ENCODE results near the gene TIMM44.
"Not testable (repeated sequence)": the region's sequence is repeated elsewhere in the genome, so short reads cannot be mapped to it uniquely, and the experiment has no call there.

Gene TIMM44

GRCh38 chr19:7925171-7925851, 18.2 kb downstream of the TIMM44 start:
- DNase-seq (ENCODE audit: low spot score): peak; percentile 92

- no peak for DNase-seq (ENCODE audit: low spot score)
Observed at GRCh38 chr19:7924651-7925170, 18.8 kb downstream of the TIMM44 start.

DNA sequence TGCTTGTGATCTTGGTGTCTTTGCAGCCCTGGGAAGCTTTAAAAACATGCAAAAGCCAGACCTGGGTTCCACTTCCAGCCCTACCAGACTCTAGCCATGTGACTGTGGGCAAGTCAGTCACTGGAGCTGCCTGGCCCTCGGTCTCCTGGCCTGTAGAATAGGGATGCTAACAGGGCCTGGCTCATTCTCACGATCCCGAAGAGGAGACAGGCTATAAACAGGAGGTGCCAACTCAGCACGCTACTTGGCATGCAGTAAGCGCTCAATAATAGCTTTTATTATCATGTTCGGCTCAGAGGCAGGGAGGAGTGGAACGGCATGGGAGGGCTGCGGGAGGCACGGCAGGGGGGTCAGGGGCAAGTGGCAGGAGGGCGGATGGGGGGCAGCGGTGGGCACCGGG, 19.2 kb downstream of the TIMM44 start:
- DNase-seq (ENCODE audit: low spot score): no peak

DNA sequence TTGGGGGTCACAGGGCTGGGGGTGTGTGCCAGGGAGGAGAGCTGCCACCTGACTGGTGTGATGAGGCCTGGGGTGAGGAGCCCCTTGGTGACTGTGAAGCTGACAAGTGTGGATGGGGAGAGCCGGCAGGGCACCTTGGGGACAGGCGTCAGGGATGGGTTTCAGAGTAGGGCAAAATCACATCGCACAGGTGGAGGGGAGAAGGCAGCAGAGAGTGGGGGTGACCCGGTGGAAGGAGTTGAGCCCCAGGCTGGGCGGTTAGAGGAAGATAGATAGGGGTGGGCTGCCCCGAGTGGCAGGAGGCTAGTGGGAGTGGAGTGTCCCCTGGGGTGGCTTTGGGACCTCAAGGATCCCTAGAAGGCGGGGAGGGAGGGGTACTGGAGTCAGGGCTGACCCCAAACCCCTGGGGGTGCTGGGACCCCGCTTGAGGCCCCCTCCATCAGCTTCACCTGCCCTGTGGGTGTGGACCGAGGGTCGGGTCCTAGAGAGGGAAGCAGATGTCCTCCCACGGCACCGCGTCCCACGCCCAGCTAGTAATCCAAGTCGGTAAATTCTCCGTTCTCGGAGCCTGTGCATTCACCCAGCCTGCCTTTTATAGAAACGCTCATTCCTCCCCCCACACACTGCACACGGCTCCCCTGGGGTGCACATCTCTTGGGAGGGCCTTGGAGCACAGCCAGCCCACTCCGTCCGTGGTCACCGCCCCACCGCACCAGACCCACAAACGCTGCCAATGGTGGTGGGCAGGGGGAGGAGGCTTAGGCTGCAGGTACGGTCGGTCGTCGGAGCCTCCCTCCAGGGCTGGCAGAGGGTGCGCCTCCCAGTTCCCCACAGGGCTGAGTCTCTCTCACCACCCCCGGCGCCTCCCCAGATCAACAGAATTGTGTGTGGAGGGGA, 19.9 kb downstream of the TIMM44 start:
- DNase-seq (ENCODE audit: low spot score): no peak

- no peak for DNase-seq (ENCODE audit: low spot score)
Observed at GRCh38 chr19:7922836-7923195, 20.6 kb downstream of the TIMM44 start.

- no peak for DNase-seq (ENCODE audit: low spot score)
Observed at GRCh38 chr19:7921967-7922835, 21.3 kb downstream of the TIMM44 start.

GRCh38 chr19:7921302-7921966, 22.0 kb downstream of the TIMM44 start:
- no peak for DNase-seq (ENCODE audit: low spot score)

- peak; percentile 97 for DNase-seq (ENCODE audit: low spot score)
Observed at GRCh38 chr19:7920519-7921301, 22.8 kb downstream of the TIMM44 start.

DNA sequence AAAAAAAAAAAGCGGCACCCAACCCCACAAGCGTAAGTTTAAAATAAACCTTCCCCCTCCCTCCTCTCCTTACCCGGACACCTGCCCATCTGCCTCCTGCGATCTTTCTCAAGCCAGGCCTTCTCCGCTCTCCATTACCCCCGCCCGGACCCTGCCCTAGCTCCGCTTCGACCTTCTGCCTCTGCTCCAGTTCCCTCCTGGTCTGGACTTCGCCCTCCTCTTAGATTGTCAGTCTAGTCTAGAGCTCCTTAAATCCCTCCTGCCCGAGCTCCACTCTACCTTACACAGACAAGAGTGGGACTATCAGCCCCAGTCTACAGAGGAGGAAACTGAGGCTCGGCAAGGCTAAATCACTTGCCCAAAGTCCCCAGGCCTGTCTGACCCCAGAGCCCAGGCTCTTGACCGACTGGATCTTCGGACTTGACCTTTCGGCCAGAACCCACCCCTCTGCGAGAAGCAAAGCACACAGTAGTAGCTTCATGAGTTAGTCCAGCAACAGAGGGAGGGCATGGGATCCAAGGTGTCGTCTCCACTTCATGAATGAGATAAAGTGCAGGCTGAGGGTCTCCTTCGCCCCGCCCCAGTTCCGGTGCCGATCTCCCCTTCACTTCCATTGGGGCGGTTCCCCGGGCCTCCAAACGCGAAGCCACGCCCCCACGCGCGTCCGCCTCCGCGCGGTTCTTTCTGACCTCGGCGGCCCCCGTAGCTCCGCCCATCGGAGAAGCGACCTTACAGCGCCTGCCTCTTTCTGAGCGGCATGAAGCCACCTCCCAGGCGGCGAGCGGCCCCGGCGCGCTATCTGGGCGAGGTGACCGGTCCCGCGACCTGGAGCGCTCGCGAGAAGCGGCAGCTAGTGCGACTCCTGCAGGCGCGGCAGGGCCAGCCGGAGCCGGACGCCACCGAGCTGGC, 23.6 kb downstream of the TIMM44 start, which contains the start of gene SNAPC2:
TSS of gene SNAPC2 (plus strand) at position 729 of the 909 bp plus-strand sequence. CDS start at position 758, 29 bp downstream.
- DNase-seq (ENCODE audit: low spot score): peak; percentile 88

GRCh38 chr19:7918615-7919421, 24.6 kb downstream of the TIMM44 start:
- DNase-seq (ENCODE audit: low spot score): no peak

DNA sequence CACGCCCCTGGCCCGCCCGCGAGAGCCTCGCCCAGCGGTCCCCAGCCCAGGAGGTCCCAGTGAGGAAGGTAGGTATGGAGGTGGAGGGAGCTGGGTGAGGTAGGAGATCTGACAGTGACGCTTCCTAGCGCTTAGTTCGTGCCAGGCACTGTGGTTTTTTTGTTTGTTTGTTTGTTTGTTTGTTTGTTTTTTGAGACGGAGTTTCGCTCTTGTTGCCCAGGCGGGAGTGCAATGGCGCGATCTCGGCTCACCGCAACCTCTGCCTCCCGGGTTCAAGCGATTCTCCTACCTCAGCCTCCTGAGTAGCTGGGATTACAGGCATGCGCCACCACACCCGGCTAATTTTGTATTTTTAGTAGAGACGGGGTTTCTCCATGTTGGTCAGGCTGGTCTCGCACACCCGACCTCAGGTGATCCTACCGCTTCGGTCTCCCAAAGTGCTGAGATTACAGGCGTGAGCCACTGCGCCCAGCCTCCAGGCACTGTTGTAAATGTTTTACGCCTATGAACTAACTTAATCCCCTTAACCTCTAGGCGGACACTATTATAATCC, 25.3 kb downstream of the TIMM44 start:
- DNase-seq (ENCODE audit: low spot score): not testable (repeated sequence)

DNA sequence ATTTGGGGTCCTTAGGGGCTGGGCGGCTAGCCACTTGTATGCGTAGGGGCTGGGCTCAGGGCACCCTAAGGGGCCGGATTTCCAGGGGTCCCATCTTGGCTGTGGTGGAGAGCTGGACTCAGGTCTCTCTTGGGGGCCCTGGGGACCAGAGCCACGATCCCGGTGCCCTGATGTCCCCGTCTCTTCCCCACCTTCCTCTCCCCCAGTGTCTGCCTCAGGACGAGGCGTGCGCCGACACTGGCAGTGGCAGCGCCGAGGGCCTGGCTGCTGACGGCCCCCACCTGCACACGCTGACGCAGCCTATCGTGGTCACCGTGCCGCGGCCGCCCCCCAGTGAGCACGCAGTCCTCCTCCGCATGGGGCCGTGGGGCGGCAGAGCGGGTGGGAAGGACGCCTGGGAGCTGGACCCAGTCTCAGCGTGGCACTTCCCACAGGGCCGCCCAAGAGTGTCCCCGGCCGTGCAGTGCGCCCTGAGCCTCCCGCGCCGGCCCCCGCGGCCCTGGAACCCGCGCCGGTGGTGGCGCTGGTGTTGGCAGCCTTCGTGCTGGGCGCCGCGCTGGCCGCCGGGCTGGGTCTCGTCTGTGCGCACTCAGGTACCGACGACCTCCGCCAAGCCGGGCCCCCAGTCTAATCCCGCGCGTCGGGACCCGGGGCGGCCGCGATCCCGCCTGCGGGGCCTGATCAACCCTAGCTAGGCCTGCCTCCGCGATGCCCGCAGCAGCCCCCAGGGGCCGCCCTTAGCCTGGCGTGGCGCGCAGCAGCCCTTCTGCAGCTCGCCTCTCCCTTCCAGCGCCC, 26.0 kb downstream of the TIMM44 start:
- peak; percentile 55 for DNase-seq (ENCODE audit: low spot score)

GRCh38 chr19:7916955-7917266, 26.6 kb downstream of the TIMM44 start:
- DNase-seq (ENCODE audit: low spot score): no peak

- peak; percentile 38 for DNase-seq (ENCODE audit: low spot score)
Observed at GRCh38 chr19:7916103-7916954, 27.1 kb downstream of the TIMM44 start.

GRCh38 chr19:7915250-7916102, 28.0 kb downstream of the TIMM44 start:
- no peak for DNase-seq (ENCODE audit: low spot score)

DNA sequence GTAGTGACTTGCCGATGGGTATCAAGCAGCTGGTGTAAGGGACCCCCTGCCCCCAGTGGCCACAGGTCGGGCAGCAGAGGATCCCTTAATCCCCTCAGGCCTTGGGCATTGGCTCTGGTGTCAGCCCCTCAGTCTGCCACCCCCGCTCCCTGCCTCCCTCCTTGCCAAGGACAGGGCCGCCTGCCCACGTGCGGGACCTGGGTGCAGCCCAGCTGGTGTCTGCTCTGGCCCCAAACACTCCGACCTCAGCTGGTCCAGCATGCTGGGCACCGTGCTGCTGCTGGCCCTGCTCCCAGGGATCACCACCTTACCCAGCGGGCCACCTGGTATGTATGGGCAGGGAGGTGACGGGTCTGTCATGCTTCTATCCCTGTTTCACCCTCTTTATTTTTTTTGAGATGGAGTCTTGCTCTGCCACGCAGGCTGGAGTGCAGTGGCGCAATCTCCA, 28.8 kb downstream of the TIMM44 start, which contains the start of gene TGFBR3L:
TSS of gene TGFBR3L (plus strand) at position 233 of the 448 bp plus-strand sequence.
- DNase-seq (ENCODE audit: low spot score): no peak
